Colonic mucosa (tissue), 4 donors: ENCODE measurements around the gene SOSTDC1. TPM values are rescaled to one million over a fixed set of nuclear protein-coding genes. Genes with fewer than 3 reads are reported as not detected.

Experiments
- DNase-seq: peaks from one replicate; pipeline ENCODE4 v3.0.0-alpha.2; 2020
- H3K27ac ChIP-seq: fragments of 200-600 bp; one replicate; pipeline ENCODE4 v1.8.0; 2021
- H3K27me3 ChIP-seq: fragments of 200-600 bp; one replicate; pipeline ENCODE4 v1.8.0; 2021
- H3K36me3 ChIP-seq: fragments of 200-600 bp; one replicate; pipeline ENCODE4 v1.8.0; 2021
- H3K4me1 ChIP-seq: fragments of 200-600 bp; one replicate; pipeline ENCODE4 v1.8.0; 2021; ENCODE audit warnings: mild to moderate bottlenecking
- H3K4me3 ChIP-seq: fragments of 200-600 bp; one replicate; pipeline ENCODE4 v1.8.0; 2021
- H3K9ac ChIP-seq, 2 donors: one replicate each; pipeline ENCODE4 v1.7.0; 2013; ENCODE audit warnings: control low read depth in 2 of 2, low read depth in 2 of 2, low read length in 2 of 2
- H3K9me3 ChIP-seq: fragments of 200-600 bp; one replicate; pipeline ENCODE4 v1.8.0; 2021
- intact Hi-C: fragments of 100-400 bp; cut with DNase I; formaldehyde crosslinking; loops from one replicate; pipeline ENCODE4 v1.14.1; 2022
- total RNA-seq, 2 donors: library from RNA; stranded (reverse); fragmentation: NEBNext Ultra II Directional in 1 of 2; extraction: Animal tissue kit (Norgen Biotek cat#: 25700) in 1 of 2; gene quantifications; one replicate each; pipeline ENCODE4 v1.2.1, GENCODE V29; 2021
- TF ChIP-seq, protein P1 (sequence below): fragments of 200-600 bp; IDR thresholded peaks from one replicate; pipeline ENCODE4 v1.8.0; 2022; ENCODE audit warnings: antibody characterized with exemption, mild to moderate bottlenecking
- donor health status: healthy.
- donor health status: DM: no; HTN: no; CAD: no.
- donor health status: DM: no; HTN: no; CAD: no.

The SOSTDC1 gene
- total RNA-seq, 2 donors from 2014 or later: 4.7 to 7.2 TPM

DNA sequence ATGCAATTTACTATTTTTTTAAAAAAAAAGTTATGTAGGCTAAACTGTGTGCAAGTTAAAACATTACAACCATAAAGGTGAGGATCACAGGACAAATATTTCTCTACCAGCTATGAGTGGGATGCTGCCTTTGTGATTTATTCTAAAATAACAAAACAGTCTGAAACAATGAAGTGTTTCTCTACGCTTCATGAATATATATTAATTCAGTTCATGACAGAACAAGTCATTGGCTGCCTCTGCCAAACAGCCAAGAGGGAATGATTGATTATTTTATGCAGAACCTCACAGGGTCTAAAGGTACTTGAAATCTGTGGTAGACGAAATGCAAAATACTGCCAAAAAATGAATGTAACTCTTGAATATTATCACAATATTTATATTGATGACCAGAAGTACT, 29.0 kb upstream of the SOSTDC1 start:
- no peak for DNase-seq
- H3K4me3 ChIP-seq: no peak overlapping the region
- TF ChIP-seq, protein P1, sequence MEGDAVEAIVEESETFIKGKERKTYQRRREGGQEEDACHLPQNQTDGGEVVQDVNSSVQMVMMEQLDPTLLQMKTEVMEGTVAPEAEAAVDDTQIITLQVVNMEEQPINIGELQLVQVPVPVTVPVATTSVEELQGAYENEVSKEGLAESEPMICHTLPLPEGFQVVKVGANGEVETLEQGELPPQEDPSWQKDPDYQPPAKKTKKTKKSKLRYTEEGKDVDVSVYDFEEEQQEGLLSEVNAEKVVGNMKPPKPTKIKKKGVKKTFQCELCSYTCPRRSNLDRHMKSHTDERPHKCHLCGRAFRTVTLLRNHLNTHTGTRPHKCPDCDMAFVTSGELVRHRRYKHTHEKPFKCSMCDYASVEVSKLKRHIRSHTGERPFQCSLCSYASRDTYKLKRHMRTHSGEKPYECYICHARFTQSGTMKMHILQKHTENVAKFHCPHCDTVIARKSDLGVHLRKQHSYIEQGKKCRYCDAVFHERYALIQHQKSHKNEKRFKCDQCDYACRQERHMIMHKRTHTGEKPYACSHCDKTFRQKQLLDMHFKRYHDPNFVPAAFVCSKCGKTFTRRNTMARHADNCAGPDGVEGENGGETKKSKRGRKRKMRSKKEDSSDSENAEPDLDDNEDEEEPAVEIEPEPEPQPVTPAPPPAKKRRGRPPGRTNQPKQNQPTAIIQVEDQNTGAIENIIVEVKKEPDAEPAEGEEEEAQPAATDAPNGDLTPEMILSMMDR: no peak
- H3K9ac ChIP-seq: no peak overlapping the region
- no peaks in the 10 kb centered on the region for H3K27me3 ChIP-seq
- H3K27ac ChIP-seq: no peak overlapping the region
- H3K9me3 ChIP-seq: no peaks in the 10 kb centered on the region
- intact Hi-C loops: no loop called here
- no peaks in the 10 kb centered on the region for H3K36me3 ChIP-seq
- no peaks in the 10 kb centered on the region for H3K4me1 ChIP-seq

DNA sequence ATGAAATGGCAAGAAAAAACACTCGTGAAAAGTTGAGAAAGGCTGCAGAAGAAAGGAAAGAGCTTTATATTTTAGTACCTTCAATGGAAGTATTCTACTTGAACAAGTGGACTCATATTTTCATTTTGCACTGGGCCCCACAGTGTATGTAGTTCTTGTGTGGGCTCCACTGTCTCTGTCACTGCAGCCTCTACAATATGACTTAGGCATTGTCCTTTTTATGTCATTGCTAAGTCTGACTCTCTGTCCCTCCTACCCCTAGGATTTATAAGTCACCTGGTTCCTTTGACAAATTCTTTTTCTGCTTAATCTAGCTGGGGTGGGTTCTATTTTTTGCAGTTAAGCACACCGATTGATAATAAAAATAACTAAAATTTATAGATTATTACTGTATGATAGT, 27.7 kb upstream of the SOSTDC1 start:
- TF ChIP-seq, protein P1: no peak
- intact Hi-C loops: no loop called here
- Histone ChIP-seq H3K9me3 (no peaks in the 10 kb centered on the region), H3K4me3 (no peak overlapping the region), H3K27ac (no peak overlapping the region), H3K27me3 (no peaks in the 10 kb centered on the region), H3K4me1 (no peaks in the 10 kb centered on the region), H3K9ac (no peak overlapping the region), H3K36me3 (no peaks in the 10 kb centered on the region)
- DNase-seq: no peak

DNA sequence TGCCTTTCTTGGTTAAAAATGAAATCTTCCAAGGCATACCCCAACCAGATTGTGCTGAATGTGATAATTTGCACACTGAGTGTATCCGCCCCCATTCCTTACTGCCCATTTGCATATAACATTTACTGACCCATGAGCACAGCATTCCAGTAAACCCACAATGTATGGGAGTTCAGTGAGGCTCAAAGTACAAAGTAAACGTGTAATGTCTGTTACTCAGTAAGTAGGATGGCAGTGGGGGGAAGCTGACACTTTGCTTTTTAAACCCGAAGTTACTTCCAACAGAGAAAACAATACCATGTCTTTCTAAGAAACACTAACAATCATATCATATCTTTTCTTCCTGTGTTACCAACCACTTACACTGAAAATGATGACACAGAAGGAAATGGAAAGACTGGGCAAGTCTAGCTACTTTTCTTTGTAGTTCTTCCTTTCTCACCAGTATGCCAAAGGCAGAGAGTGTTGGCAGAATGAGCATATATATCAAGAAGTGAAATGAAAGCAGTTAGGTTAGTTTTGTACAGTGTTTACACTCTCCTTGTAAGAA, 27.1 kb upstream of the SOSTDC1 start:
- Histone ChIP-seq H3K9me3 (no peaks in the 10 kb centered on the region), H3K36me3 (no peaks in the 10 kb centered on the region), H3K9ac (no peak overlapping the region), H3K27ac (peak overlapping the region; percentile 3), H3K4me3 (no peak overlapping the region), H3K4me1 (no peaks in the 10 kb centered on the region), H3K27me3 (no peaks in the 10 kb centered on the region)
- TF ChIP-seq, protein P1: no peak
- DNase-seq: no peak
- intact Hi-C loops: no loop called here

DNA sequence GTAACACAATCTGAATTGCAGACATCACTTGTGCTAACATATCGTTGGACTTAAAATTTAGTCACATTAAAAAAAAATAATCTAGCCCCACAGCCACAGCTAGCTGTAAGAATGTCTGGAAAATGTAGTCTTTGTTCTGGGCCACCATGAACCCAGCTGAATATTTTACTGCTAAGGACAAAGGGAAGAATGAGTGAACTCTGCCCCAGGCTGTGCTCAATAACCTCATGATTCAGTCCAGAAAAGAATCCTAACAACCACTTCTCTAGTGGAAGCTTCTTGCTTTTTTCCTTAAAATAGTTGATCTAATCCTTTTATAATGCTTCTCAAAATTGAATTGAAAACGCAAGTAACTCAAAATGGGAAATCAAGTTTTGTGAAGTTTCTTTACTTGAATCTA, 25.6 kb upstream of the SOSTDC1 start:
- no peaks in the 10 kb centered on the region for H3K9me3 ChIP-seq
- TF ChIP-seq, protein P1: no peak
- no peak overlapping the region for H3K9ac ChIP-seq
- no peaks in the 10 kb centered on the region for H3K27me3 ChIP-seq
- no peak for DNase-seq
- H3K27ac ChIP-seq: no peak overlapping the region
- H3K36me3 ChIP-seq: no peaks in the 10 kb centered on the region
- intact Hi-C loops: no loop called here
- H3K4me3 ChIP-seq: no peak overlapping the region
- no peaks in the 10 kb centered on the region for H3K4me1 ChIP-seq

DNA sequence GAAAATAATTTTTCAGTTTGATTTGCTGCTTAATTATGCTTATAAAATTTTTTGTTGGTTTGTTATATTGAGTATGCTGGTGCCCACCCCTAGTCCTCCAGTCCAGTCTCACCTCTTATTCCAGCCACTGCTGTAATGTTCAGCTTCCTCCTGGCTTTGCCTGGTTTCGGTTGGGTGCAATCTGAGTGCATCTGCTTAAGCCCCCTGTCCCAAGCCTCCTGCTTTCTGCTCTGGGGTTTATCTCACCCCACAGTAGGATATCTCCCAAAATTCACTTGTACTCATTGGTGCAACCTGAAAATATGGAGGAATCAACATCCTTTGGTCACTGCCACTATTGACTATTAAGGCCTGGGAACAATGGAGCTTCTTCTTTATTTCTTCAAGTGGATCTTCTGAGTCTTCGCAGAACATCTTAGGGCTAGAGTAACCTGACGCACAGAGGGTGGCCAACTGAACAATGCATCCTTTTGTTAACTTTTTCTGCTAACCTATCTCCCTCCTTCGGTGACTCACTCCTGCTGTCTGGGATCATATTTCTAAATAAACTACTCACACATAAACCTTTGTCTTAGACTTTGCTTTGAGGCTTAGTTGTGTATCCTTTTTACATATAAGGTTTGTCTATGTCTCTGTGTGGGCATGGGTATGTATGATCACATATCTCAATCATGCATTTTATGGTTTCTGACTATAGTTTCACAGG, 19.1 kb upstream of the SOSTDC1 start:
- H3K9ac ChIP-seq: no peak overlapping the region
- no peaks in the 10 kb centered on the region for H3K36me3 ChIP-seq
- no peak for DNase-seq
- H3K4me3 ChIP-seq: no peak overlapping the region
- H3K27ac ChIP-seq: no peak overlapping the region
- H3K4me1 ChIP-seq: no peaks in the 10 kb centered on the region
- no peaks in the 10 kb centered on the region for H3K9me3 ChIP-seq
- H3K27me3 ChIP-seq: no peaks in the 10 kb centered on the region
- intact Hi-C loops: no loop called here
- TF ChIP-seq, protein P1: no peak
